ENCODE results near the gene OSM. TPM values are rescaled to one million over a fixed set of nuclear protein-coding genes. Genes with fewer than 3 reads are reported as not detected.

Gene OSM
- polyA plus RNA-seq, 4 donors = 0.21 to 0.55 TPM; not detected in 2

DNA sequence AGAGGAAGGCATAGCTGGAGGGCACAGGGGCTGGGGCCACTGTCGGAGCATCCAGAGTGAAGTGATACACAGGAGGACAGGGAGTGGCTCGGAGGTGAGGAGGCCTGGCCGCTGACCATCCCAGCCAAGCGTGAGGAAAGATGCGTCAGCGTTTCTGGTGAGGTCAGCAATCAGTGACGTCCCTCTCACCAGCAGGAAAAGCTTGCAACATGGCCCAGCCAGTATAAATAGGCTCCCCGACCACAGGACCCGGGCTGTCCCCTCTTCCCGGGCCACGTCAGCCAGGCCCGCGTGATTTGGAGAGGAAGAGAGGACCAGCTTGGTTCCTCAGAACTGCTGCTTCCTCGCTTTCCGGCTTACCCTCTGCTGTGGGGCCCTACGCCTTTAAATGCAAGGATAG is 4.2 kb upstream of the OSM start:
- FAIRE-seq = no peak
- Histone ChIP-seq H3K9me3 (ENCODE audit: control insufficient read depth in 2 of 2, insufficient read depth in 1 of 2, low read depth in 1 of 2, low read length in 1 of 2) (no peaks in the 10 kb centered on the region), H3K36me3 (ENCODE audit: control insufficient read depth in 3 of 3, insufficient read depth in 2 of 3, low read depth in 1 of 3, low read length in 3 of 3) (no peaks in the 10 kb centered on the region), H3K27me3 (ENCODE audit: control insufficient read depth in 3 of 3, insufficient read depth in 3 of 3, low read length in 3 of 3) (no peaks in the 10 kb centered on the region), H3K27ac (ENCODE audit: low read depth in 1 of 3, low read length in 2 of 3) (no peak overlapping the region), H3K4me1 (ENCODE audit: control insufficient read depth in 3 of 3, insufficient read depth in 2 of 3, low read depth in 1 of 3, low read length in 2 of 3) (peaks cover 0 to 12% (median 0%) of the 10 kb centered on the region in 3 donors), H3K4me3 (ENCODE audit: low read depth in 1 of 3, low read length in 3 of 3) (no peak overlapping the region)
- 80 to 95% (median 84%) methylated on average over 16 of the region's 16 CpGs for WGBS, 3 donors
- DNase-seq = no peak

DNA sequence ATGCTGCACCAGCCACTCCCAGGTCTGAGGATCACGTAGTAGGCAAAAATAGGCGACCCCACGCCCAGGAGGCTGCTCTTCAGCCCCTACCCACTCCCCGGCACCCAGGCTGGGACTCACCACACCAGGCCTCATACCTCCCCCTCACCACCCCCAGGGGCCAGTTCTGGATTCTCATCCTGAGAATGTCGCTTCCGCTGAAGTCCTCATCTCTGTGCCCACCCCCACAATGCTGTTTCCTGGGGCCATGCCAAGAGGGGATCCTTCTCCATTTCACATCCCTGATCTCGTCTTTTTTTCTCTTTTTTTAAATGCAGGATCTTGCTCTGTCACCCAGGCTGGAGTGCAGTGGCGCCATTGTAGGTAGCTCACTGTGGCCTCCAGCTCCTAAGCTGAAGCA is 1.7 kb upstream of the OSM start:
- DNase-seq (no peak), FAIRE-seq (no peak)
- no peaks in the 10 kb centered on the region for H3K9me3 ChIP-seq (ENCODE audit: control insufficient read depth in 2 of 2, insufficient read depth in 1 of 2, low read depth in 1 of 2, low read length in 1 of 2)
- H3K27ac ChIP-seq (ENCODE audit: low read depth in 1 of 3, low read length in 2 of 3) = no peak overlapping the region
- peaks cover 0 to 10% (median 0%) of the 10 kb centered on the region in 3 donors for H3K4me1 ChIP-seq (ENCODE audit: control insufficient read depth in 3 of 3, insufficient read depth in 2 of 3, low read depth in 1 of 3, low read length in 2 of 3)
- no peaks in the 10 kb centered on the region for H3K36me3 ChIP-seq (ENCODE audit: control insufficient read depth in 3 of 3, insufficient read depth in 2 of 3, low read depth in 1 of 3, low read length in 3 of 3)
- no peaks in the 10 kb centered on the region for H3K27me3 ChIP-seq (ENCODE audit: control insufficient read depth in 3 of 3, insufficient read depth in 3 of 3, low read length in 3 of 3)
- WGBS, 3 donors = 87 to 91% (median 87%) methylated on average over 8 of the region's 8 CpGs
- H3K4me3 ChIP-seq (ENCODE audit: low read depth in 1 of 3, low read length in 3 of 3) = no peak overlapping the region

DNA sequence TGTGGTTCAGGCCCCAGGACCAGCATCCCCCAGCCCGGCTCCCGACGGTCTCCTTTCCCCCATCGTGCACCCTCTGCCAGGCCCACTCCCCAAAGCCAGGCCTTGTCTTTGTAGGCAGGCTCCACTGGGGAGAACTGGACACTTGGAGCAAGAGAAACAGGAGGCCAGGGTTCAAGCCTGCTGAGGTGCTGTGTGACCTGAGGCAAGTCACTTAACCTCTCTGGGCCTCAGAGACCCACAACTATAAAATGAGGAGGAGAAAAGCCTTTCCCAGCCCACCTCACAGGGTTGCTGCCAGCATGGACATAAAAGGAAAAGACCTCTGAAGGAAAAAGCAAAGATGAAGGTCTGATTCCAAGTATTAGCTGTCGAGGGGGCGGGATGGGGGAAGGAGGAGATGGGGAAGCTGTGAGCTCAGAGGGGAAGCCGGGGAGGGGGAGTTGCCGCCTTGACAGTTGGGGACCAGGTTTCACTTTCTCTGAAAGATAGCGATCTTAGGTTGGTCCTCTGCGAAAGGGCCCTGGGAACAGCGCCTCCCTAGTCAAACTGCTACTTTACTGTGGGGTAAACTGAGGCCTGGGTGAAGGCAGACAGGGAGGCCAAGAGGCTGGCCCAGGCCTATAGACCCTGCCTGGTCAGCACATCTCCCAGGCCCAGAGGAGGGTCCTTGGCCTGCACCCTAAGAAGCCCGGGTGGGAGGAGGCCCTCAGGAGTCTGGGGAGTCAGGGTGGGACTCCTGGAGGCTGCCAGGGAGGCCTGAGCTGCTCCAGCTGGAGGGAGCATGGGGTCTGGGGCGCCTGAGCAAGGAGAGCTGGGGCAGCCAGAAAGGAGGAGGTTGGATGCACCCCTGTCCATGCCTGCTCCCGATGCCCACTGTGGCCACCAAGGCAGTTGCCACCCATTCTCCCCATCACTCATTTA is 991 bp upstream of the OSM start:
- H3K4me3 ChIP-seq (ENCODE audit: low read depth in 1 of 3, low read length in 3 of 3) = no peak overlapping the region
- DNase-seq (no peak), FAIRE-seq (no peak)
- H3K27me3 ChIP-seq (ENCODE audit: control insufficient read depth in 3 of 3, insufficient read depth in 3 of 3, low read length in 3 of 3) = no peaks in the 10 kb centered on the region
- H3K27ac ChIP-seq (ENCODE audit: low read depth in 1 of 3, low read length in 2 of 3) = peak overlapping the region in 1 of 3 donors; percentile 79
- no peaks in the 10 kb centered on the region for H3K36me3 ChIP-seq (ENCODE audit: control insufficient read depth in 3 of 3, insufficient read depth in 2 of 3, low read depth in 1 of 3, low read length in 3 of 3)
- H3K9me3 ChIP-seq (ENCODE audit: control insufficient read depth in 2 of 2, insufficient read depth in 1 of 2, low read depth in 1 of 2, low read length in 1 of 2) = no peaks in the 10 kb centered on the region
- 59 to 76% (median 63%) methylated on average over 14 of the region's 14 CpGs for WGBS, 3 donors
- peaks cover 0 to 15% (median 0%) of the 10 kb centered on the region in 3 donors for H3K4me1 ChIP-seq (ENCODE audit: control insufficient read depth in 3 of 3, insufficient read depth in 2 of 3, low read depth in 1 of 3, low read length in 2 of 3)

DNA sequence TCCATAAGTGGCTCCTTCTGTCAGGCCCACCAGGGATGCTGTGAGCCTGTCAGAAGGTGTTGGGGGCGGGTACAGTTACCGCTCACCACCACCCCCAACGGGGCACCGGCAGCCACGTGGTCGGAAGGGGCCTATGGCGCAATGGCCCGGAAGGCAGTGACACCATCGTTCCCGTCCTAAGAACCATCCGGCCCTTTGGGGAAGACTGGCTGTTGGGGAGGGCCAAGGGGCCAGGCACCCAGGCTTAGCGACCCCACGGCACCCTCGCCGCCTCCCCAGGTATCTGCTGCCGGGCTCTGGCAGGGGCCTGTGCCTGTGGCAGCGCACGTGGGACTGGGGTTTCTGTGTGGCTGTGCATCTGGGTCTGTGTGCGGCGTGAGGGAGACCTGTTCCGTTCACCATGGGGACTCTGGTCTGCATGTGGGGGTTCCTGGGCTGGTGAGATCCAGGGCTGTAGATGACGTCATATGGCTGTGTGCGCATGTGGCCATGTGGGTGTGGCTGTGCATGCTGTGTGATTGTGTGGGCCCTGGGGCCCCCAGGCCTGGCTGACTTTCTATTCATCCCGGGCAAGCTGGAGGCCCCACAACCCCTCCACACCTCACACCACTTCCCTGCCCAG is 717 bp downstream of the OSM start:
- no peaks in the 10 kb centered on the region for H3K9me3 ChIP-seq (ENCODE audit: control insufficient read depth in 2 of 2, insufficient read depth in 1 of 2, low read depth in 1 of 2, low read length in 1 of 2)
- H3K27me3 ChIP-seq (ENCODE audit: control insufficient read depth in 3 of 3, insufficient read depth in 3 of 3, low read length in 3 of 3) = no peaks in the 10 kb centered on the region
- peak; percentile 42 to 53 for DNase-seq
- no peak for FAIRE-seq
- peaks cover 0 to 15% (median 0%) of the 10 kb centered on the region in 3 donors for H3K4me1 ChIP-seq (ENCODE audit: control insufficient read depth in 3 of 3, insufficient read depth in 2 of 3, low read depth in 1 of 3, low read length in 2 of 3)
- 58 to 72% (median 65%) methylated on average over 24 of the region's 24 CpGs for WGBS, 3 donors
- H3K27ac ChIP-seq (ENCODE audit: low read depth in 1 of 3, low read length in 2 of 3) = peak overlapping the region in 2 of 3 donors; percentile 24 to 65
- peak overlapping the region in 1 of 3 donors; percentile 39 for H3K4me3 ChIP-seq (ENCODE audit: low read depth in 1 of 3, low read length in 3 of 3)
- H3K36me3 ChIP-seq (ENCODE audit: control insufficient read depth in 3 of 3, insufficient read depth in 2 of 3, low read depth in 1 of 3, low read length in 3 of 3) = no peaks in the 10 kb centered on the region

DNA sequence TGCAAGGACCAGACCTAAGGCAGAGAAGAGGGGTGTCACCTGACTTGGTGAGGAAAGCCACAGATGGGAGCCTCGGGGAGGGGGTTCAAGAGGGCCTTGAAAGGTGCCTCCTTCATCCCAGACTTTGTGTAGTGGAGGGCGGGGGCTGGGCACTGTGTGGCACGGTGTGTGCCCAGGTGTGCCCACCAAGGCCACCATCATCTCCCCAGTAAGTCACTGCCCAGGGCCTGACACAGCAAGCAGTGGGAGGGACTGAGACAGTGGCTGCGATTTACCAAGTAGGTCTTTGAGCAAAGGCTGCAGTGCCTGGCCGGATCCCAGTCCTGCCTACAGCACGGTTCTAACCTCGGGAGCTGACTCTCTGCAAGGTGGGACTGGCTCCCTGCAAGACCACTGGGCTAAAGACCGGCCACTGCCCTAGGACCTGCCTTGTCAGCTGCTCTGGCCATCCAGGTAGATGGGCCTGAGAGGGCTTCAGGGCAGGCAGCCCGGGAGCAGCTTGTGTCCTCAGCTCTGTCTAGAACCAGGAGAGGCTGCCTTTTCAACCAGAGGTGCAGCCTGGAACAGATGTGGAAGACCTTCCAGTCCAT is 1.4 kb downstream of the OSM start:
- DNase-seq (no peak), FAIRE-seq (no peak)
- 84 to 88% (median 86%) methylated on average over 9 of the region's 9 CpGs for WGBS, 3 donors
- no peaks in the 10 kb centered on the region for H3K9me3 ChIP-seq (ENCODE audit: control insufficient read depth in 2 of 2, insufficient read depth in 1 of 2, low read depth in 1 of 2, low read length in 1 of 2)
- H3K27me3 ChIP-seq (ENCODE audit: control insufficient read depth in 3 of 3, insufficient read depth in 3 of 3, low read length in 3 of 3) = no peaks in the 10 kb centered on the region
- H3K36me3 ChIP-seq (ENCODE audit: control insufficient read depth in 3 of 3, insufficient read depth in 2 of 3, low read depth in 1 of 3, low read length in 3 of 3) = no peaks in the 10 kb centered on the region
- peak overlapping the region in 1 of 3 donors; percentile 65 for H3K27ac ChIP-seq (ENCODE audit: low read depth in 1 of 3, low read length in 2 of 3)
- no peak overlapping the region for H3K4me3 ChIP-seq (ENCODE audit: low read depth in 1 of 3, low read length in 3 of 3)
- peaks cover 0 to 17% (median 0%) of the 10 kb centered on the region in 3 donors for H3K4me1 ChIP-seq (ENCODE audit: control insufficient read depth in 3 of 3, insufficient read depth in 2 of 3, low read depth in 1 of 3, low read length in 2 of 3)

DNA sequence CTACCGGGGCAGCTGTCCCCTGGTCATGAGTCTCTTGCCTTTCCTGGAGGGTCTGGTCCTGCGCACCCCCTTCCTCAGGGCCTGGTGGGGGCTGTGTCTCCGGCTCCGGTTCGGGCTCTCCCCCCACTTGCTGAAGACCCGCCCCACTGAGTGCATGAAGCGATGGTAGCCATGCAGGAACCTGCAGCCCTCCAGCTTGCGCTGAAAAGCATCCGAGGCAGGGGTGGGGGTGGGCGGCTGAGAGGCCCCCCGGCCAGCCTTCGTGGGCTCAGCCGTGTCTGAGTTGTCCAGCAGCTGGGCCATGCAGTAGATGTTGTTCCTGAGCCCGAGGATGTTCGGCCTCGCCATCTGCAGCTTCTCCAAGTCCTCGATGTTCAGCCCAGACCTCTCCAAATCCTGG is 2.8 kb downstream of the OSM start:
- Histone ChIP-seq H3K27me3 (ENCODE audit: control insufficient read depth in 3 of 3, insufficient read depth in 3 of 3, low read length in 3 of 3) (no peaks in the 10 kb centered on the region), H3K9me3 (ENCODE audit: control insufficient read depth in 2 of 2, insufficient read depth in 1 of 2, low read depth in 1 of 2, low read length in 1 of 2) (no peaks in the 10 kb centered on the region), H3K4me3 (ENCODE audit: low read depth in 1 of 3, low read length in 3 of 3) (no peak overlapping the region), H3K27ac (ENCODE audit: low read depth in 1 of 3, low read length in 2 of 3) (no peak overlapping the region), H3K4me1 (ENCODE audit: control insufficient read depth in 3 of 3, insufficient read depth in 2 of 3, low read depth in 1 of 3, low read length in 2 of 3) (peaks cover 0 to 25% (median 0%) of the 10 kb centered on the region in 3 donors), H3K36me3 (ENCODE audit: control insufficient read depth in 3 of 3, insufficient read depth in 2 of 3, low read depth in 1 of 3, low read length in 3 of 3) (no peaks in the 10 kb centered on the region)
- 89 to 94% (median 93%) methylated on average over 11 to 17 of the region's 17 CpGs for WGBS, 3 donors
- DNase-seq (no peak), FAIRE-seq (no peak)

DNA sequence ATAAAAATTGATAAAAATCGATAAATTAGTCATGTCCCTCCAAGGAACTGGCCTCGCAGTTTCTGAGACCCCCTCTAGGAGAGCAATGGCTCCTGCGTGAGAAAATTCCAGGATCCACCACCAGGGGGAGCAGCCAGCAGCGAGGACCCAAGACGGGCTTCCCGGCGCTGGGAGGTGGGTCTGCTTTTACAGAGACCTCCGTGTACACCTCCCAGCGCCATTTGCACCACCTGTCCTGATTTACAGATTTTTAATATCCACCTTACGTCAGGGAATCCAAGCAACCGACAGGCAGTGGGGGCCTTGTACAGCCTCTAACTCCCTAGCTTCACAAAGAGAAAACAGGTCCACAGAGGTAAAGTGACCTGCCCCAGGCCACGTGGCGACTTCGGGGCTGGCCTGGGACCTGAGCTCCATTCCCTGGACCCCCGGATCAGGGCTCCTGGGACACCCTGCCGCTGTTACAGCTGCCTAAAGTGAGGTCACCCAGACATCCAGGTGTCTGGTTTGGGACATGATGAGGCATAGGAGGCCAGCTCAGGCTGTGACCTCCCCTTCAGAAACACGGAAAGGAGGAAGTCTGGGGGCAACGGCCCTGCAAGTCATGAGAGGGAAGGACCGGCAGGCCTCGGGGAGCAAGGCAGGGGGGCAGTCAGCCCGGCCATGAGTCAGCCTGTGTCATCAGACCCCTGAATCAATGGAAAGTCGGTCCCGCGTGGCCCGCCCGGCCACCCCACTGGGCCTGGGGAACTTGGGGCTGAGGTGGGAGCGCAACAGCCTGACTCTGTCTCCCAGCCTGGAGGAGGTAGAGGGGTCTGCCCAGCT is 3.5 kb downstream of the OSM start:
- Histone ChIP-seq H3K9me3 (ENCODE audit: control insufficient read depth in 2 of 2, insufficient read depth in 1 of 2, low read depth in 1 of 2, low read length in 1 of 2) (no peaks in the 10 kb centered on the region), H3K27ac (ENCODE audit: low read depth in 1 of 3, low read length in 2 of 3) (no peak overlapping the region), H3K4me1 (ENCODE audit: control insufficient read depth in 3 of 3, insufficient read depth in 2 of 3, low read depth in 1 of 3, low read length in 2 of 3) (peaks cover 0 to 33% (median 2%) of the 10 kb centered on the region in 3 donors), H3K27me3 (ENCODE audit: control insufficient read depth in 3 of 3, insufficient read depth in 3 of 3, low read length in 3 of 3) (no peaks in the 10 kb centered on the region), H3K36me3 (ENCODE audit: control insufficient read depth in 3 of 3, insufficient read depth in 2 of 3, low read depth in 1 of 3, low read length in 3 of 3) (no peaks in the 10 kb centered on the region), H3K4me3 (ENCODE audit: low read depth in 1 of 3, low read length in 3 of 3) (peak overlapping the region in 1 of 3 donors; percentile 3)
- DNase-seq = peak; percentile 50 to 84
- 26 to 29% (median 27%) methylated on average over 27 of the region's 27 CpGs for WGBS, 3 donors
- no peak for FAIRE-seq

DNA sequence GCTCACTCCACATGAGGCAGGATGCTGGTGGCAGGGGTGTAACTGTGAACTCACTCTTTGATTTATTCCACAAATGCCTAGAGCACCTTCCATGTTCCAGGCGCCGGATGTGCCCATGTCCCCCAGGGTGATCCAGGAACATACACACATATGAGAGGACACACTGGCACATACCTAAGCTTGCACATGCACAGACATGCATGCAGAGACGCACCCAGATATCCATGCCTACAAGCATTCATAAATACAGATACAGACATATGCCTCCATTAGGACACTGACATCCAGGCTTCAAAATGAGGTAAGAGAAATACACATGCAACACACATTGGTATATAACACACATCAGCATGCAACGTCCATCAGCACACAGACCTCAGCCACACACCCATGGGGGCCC is 4.5 kb downstream of the OSM start:
- Histone ChIP-seq H3K9me3 (ENCODE audit: control insufficient read depth in 2 of 2, insufficient read depth in 1 of 2, low read depth in 1 of 2, low read length in 1 of 2) (no peaks in the 10 kb centered on the region), H3K27me3 (ENCODE audit: control insufficient read depth in 3 of 3, insufficient read depth in 3 of 3, low read length in 3 of 3) (no peaks in the 10 kb centered on the region), H3K4me1 (ENCODE audit: control insufficient read depth in 3 of 3, insufficient read depth in 2 of 3, low read depth in 1 of 3, low read length in 2 of 3) (peaks cover 0 to 34% (median 2%) of the 10 kb centered on the region in 3 donors), H3K27ac (ENCODE audit: low read depth in 1 of 3, low read length in 2 of 3) (no peak overlapping the region), H3K36me3 (ENCODE audit: control insufficient read depth in 3 of 3, insufficient read depth in 2 of 3, low read depth in 1 of 3, low read length in 3 of 3) (no peaks in the 10 kb centered on the region), H3K4me3 (ENCODE audit: low read depth in 1 of 3, low read length in 3 of 3) (no peak overlapping the region)
- DNase-seq (no peak), FAIRE-seq (no peak)
- WGBS, 3 donors = 86 to 92% (median 88%) methylated on average over 4 of the region's 4 CpGs

All from small intestine (tissue), 7 donors.